ENCODE measurements around the gene SYNGAP1. TPM values are rescaled to one million over a fixed set of nuclear protein-coding genes. Genes with fewer than 3 reads are reported as not detected.
A peak's percentile ranks its signal among the peaks of the same experiment; 100 is the strongest.

Gene SYNGAP1
- total and polyA plus RNA-seq, 2 experiments from 2014 or later, result 13.9 to 45.0 TPM

GRCh38 chr6:33455051-33455450, 35.2 kb downstream of the SYNGAP1 start:
- Mint-ChIP-seq H3K4me1 (peaks cover 22% of the 10 kb centered on the region), H3K27ac (peak overlapping the region; percentile 80), H3K27me3 (ENCODE audit: insufficient read depth, low read depth, poor library complexity) (peaks cover 20% of the 10 kb centered on the region), H3K36me3 (ENCODE audit: low read depth) (peaks cover 53% of the 10 kb centered on the region), H3K9me3 (peaks cover 7% of the 10 kb centered on the region; the same call in 2 of the 3 replicates), H3K4me3 (peak overlapping the region; percentile 97)
- ATAC-seq (no peak), DNase-seq (ENCODE audit: low spot score) (no peak)
- Histone ChIP-seq H3K4me2 (peak overlapping the region; percentile 93), H3K79me2 (replicated peaks; ENCODE audit: insufficient read depth) (peaks cover 14% of the 10 kb centered on the region), H3K36me3 (ENCODE audit: insufficient read depth) (no peaks in the 10 kb centered on the region), H3K27me3 (ENCODE audit: insufficient read depth) (no peaks in the 10 kb centered on the region), H3K9me2 (ENCODE audit: insufficient read depth) (no peaks in the 10 kb centered on the region), H3K4me1 (ENCODE audit: insufficient read depth) (peaks cover 4% of the 10 kb centered on the region; the same call in 1 of the 2 replicates), H2AFZ (no peak overlapping the region), H3F3A (replicated peaks; ENCODE audit: low read depth) (peaks cover 8% of the 10 kb centered on the region), H3K4me3 (peak overlapping the region; percentile 81), H4K20me1 (replicated peaks; ENCODE audit: insufficient read depth) (no peaks in the 10 kb centered on the region; the same call in 1 of the 2 replicates), H3K27ac (ENCODE audit: low read depth) (peak overlapping the region; percentile 39; the same call in 1 of the 2 replicates)
- no peak for TF ChIP-seq NANOG (IDR thresholded peaks at IDR 0.05; ENCODE audit: borderline replicate concordance)
- TF ChIP-seq JUNB (IDR thresholded peaks at IDR 0.05; ENCODE audit: unreplicated experiment), result no peak
- TF ChIP-seq EZH2 (IDR thresholded peaks at IDR 0.05; ENCODE audit: low read depth, unreplicated experiment), result no peak
- TF ChIP-seq EZH2phosphoT487 (IDR thresholded peaks at IDR 0.05; ENCODE audit: unreplicated experiment), result no peak
- no peak for TF ChIP-seq ZNF331 (CRISPR knock-in tag; IDR thresholded peaks at IDR 0.05; ENCODE audit: low read depth)
- TF ChIP-seq ZNF114 (CRISPR knock-in tag; IDR thresholded peaks at IDR 0.05), result no peak
- no peak for TF ChIP-seq CTCF (conservative IDR thresholded peaks at IDR 0.05; ENCODE audit: low read depth in 2 of 2)
- TF ChIP-seq REST (IDR thresholded peaks at IDR 0.05; ENCODE audit: unreplicated experiment), result no peak
- TF ChIP-seq ZNF462 (CRISPR knock-in tag; IDR thresholded peaks at IDR 0.05), result no peak
- no peak for TF ChIP-seq ETS1 (IDR thresholded peaks at IDR 0.05)
- no peak for TF ChIP-seq CREB1 (CRISPR knock-in tag; IDR thresholded peaks at IDR 0.05; ENCODE audit: low read depth)
- TF ChIP-seq STAT1 (IDR thresholded peaks at IDR 0.05; ENCODE audit: unreplicated experiment), result no peak
- TF ChIP-seq POLR2AphosphoS5 (IDR thresholded peaks at IDR 0.05; ENCODE audit: low read depth), result no peak

Measured in GM23338 (cell line).